CD4-positive, alpha-beta T cell (primary cell): ENCODE measurements around the gene HDAC4. TPM values are rescaled to one million over a fixed set of nuclear protein-coding genes. Genes with fewer than 3 reads are reported as not detected.

Source experiments
- ATAC-seq: fragments of 200-7000 bp; cut with Tn5 transposase; one replicate; pipeline ENCODE4 v1.10.0; 2022; ENCODE audit warnings: mild to moderate bottlenecking; ENCODE audit not compliant: poor library complexity
- CTCF ChIA-PET: fragments of 350-600 bp; sonication (Branson Sonifier 250); formaldehyde crosslinking; loops from one replicate; lab custom pipeline; 2021; ENCODE audit warnings: antibody characterized with exemption, inconsistent platforms; lab: Charles Lee
- POLR2A ChIA-PET: fragments of 350-600 bp; sonication (Branson Sonifier 250); formaldehyde crosslinking; loops from one replicate; lab custom pipeline; 2021; ENCODE audit warnings: antibody characterized with exemption, inconsistent platforms; lab: Charles Lee
- DNase-seq, 14 experiments: peaks; one replicate each; pipeline ENCODE4 v3.0.0-alpha.2; 2013 to 2020; ENCODE audit warnings: mixed read lengths in 2 of 14
- H3K27ac ChIP-seq, 2 donors: one replicate each; pipeline versions ENCODE4 v1.5.1 to v1.7.0; 2013; ENCODE audit warnings: low read length in 2 of 2, low read depth in 1 of 2, mild to moderate bottlenecking in 1 of 2
- H3K27me3 ChIP-seq, 2 experiments: 1 replicate in 1 of 2; 2 replicates in 1 of 2; pipeline versions ENCODE4 v1.6.1 to v1.7.0; 2013; ENCODE audit warnings: low read length in 2 of 2, control low read depth in 1 of 2, mild to moderate bottlenecking in 1 of 2, moderate library complexity in 1 of 2; ENCODE audit not compliant: insufficient read depth in 2 of 2, control insufficient read depth in 1 of 2
- H3K36me3 ChIP-seq: one replicate; pipeline ENCODE4 v1.6.1; 2013; ENCODE audit warnings: low read length, control low read depth; ENCODE audit not compliant: insufficient read depth
- H3K4me1 ChIP-seq: one replicate; pipeline ENCODE4 v1.6.1; 2013; ENCODE audit warnings: low read length, control low read depth; ENCODE audit not compliant: insufficient read depth
- H3K4me3 ChIP-seq: one replicate; pipeline ENCODE4 v1.5.1; 2013; ENCODE audit warnings: mild to moderate bottlenecking, low read length, moderate library complexity
- H3K9me3 ChIP-seq, 2 experiments: 1 replicate in 1 of 2; 2 replicates in 1 of 2; pipeline versions ENCODE4 v1.6.1 to v1.7.0; 2013; ENCODE audit warnings: low read length in 2 of 2, mild to moderate bottlenecking in 2 of 2, control low read depth in 1 of 2, moderate library complexity in 1 of 2; ENCODE audit not compliant: control insufficient read depth in 1 of 2, insufficient read depth in 1 of 2
- H3K27ac Mint-ChIP-seq: one replicate; pipeline ENCODE4 v1.8.0; 2020; ENCODE audit warnings: mixed read lengths
- H3K27me3 Mint-ChIP-seq: one replicate; pipeline ENCODE4 v1.8.0; 2021; ENCODE audit warnings: mixed read lengths
- H3K36me3 Mint-ChIP-seq: one replicate; pipeline ENCODE4 v1.8.0; 2021; ENCODE audit warnings: low read depth, mixed read lengths
- H3K4me1 Mint-ChIP-seq: one replicate; pipeline ENCODE4 v1.8.0; 2021; ENCODE audit warnings: low read depth, mixed read lengths
- H3K4me3 Mint-ChIP-seq: one replicate; pipeline ENCODE4 v1.8.0; 2020; ENCODE audit warnings: mild to moderate bottlenecking, mixed read lengths
- H3K9me3 Mint-ChIP-seq: one replicate; pipeline ENCODE4 v1.8.0; 2020; ENCODE audit warnings: mixed read lengths
- intact Hi-C, 2 experiments: fragments of 100-400 bp; cut with DNase I in 1 of 2; cut with micrococcal nuclease in 1 of 2; formaldehyde crosslinking; loops; one replicate each; pipeline versions ENCODE4 v1.15.1 to v1.9.0; 2023 to 2025; cut with DNase I, micrococcal nuclease
- total RNA-seq, 174 experiments: library from RNA in 2 of 174; stranded (reverse) in 2 of 174; gene quantifications; one replicate each; pipeline ENCODE4 v1.2.3 and lab custom pipeline; 2021 to 2026
- TF ChIP-seq, protein P1 (sequence below): fragments of 200-600 bp; IDR thresholded peaks from one replicate; pipeline ENCODE4 v1.8.0; 2022; ENCODE audit warnings: antibody characterized with exemption, mild to moderate bottlenecking

HDAC4 gene
- total RNA-seq, 2 experiments from 2014 or later: 45.3 to 49.2 TPM

DNA sequence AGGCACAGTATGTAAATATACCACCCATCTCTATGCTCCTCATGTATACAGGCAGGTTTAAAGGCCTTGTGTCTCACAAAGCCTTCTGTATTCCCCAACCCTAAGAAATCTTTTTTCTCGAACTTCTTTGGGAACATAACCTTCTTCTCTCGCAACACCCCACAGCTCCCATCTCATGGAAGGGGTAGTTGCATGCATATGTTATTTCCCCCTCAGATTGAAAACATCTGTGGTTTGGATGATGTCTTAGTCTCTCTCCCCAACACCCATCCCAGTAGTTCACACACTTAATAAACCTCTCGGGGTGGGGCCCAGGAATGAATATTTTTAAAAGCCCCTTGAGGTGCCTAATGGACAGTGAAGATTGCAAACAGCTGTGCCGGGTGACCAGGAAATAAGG lies 21.0 kb upstream of the HDAC4 start:
- no peak for ATAC-seq
- H3K4me1 Mint-ChIP-seq: no peaks in the 10 kb centered on the region
- no peak overlapping the region for H3K4me3 Mint-ChIP-seq
- H3K27ac Mint-ChIP-seq: no peak overlapping the region
- Histone ChIP-seq H3K9me3 (no peaks in the 10 kb centered on the region), H3K4me3 (no peak overlapping the region), H3K27me3 (peaks cover 0 to 3% of the 10 kb centered on the region in 2 experiments), H3K27ac (no peak overlapping the region), H3K4me1 (no peaks in the 10 kb centered on the region), H3K36me3 (no peaks in the 10 kb centered on the region)
- no peak for DNase-seq
- no peaks in the 10 kb centered on the region for H3K36me3 Mint-ChIP-seq
- H3K9me3 Mint-ChIP-seq: no peaks in the 10 kb centered on the region
- CTCF ChIA-PET: no interaction called here
- H3K27me3 Mint-ChIP-seq: peaks cover 5% of the 10 kb centered on the region
- intact Hi-C loops: no loop called here
- POLR2A ChIA-PET: interaction anchor here (0.5 kb wide), 1 partner anchor 376 kb away, joined by 4 read pairs; no protein-coding TSS in a partner anchor
- TF ChIP-seq, protein P1, sequence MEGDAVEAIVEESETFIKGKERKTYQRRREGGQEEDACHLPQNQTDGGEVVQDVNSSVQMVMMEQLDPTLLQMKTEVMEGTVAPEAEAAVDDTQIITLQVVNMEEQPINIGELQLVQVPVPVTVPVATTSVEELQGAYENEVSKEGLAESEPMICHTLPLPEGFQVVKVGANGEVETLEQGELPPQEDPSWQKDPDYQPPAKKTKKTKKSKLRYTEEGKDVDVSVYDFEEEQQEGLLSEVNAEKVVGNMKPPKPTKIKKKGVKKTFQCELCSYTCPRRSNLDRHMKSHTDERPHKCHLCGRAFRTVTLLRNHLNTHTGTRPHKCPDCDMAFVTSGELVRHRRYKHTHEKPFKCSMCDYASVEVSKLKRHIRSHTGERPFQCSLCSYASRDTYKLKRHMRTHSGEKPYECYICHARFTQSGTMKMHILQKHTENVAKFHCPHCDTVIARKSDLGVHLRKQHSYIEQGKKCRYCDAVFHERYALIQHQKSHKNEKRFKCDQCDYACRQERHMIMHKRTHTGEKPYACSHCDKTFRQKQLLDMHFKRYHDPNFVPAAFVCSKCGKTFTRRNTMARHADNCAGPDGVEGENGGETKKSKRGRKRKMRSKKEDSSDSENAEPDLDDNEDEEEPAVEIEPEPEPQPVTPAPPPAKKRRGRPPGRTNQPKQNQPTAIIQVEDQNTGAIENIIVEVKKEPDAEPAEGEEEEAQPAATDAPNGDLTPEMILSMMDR: no peak

DNA sequence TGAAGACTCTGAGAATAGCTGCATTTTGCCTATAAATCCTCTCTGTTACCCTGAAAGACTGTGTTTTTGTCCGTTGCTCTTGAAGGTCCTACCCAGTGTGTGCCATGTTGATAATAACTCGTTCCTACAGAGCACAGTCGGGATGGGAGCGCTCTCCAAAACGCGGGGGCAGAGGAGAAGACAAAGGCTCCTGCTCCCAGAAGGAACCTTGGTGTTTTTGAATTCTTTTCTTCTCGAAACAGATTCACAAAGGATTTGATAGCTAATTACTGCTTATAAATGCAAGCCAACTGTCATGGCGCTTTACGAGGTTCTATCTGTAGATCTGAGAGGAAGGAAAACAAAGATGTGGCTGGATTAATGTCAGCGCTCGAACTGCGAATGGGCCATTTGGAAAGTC lies 19.3 kb upstream of the HDAC4 start:
- Mint-ChIP-seq H3K27ac (no peak overlapping the region), H3K9me3 (no peaks in the 10 kb centered on the region), H3K36me3 (no peaks in the 10 kb centered on the region), H3K27me3 (peaks cover 5% of the 10 kb centered on the region), H3K4me1 (no peaks in the 10 kb centered on the region), H3K4me3 (no peak overlapping the region)
- ChIA-PET POLR2A (no interaction called here), CTCF (no interaction called here)
- no peak overlapping the region for H3K4me3 ChIP-seq
- H3K27me3 ChIP-seq: peaks cover 0 to 3% of the 10 kb centered on the region in 2 experiments
- TF ChIP-seq, protein P1: no peak
- DNase-seq (no peak), ATAC-seq (no peak)
- no peaks in the 10 kb centered on the region for H3K4me1 ChIP-seq
- intact Hi-C loops: no loop called here
- no peaks in the 10 kb centered on the region for H3K36me3 ChIP-seq
- no peaks in the 10 kb centered on the region for H3K9me3 ChIP-seq
- no peak overlapping the region for H3K27ac ChIP-seq

DNA sequence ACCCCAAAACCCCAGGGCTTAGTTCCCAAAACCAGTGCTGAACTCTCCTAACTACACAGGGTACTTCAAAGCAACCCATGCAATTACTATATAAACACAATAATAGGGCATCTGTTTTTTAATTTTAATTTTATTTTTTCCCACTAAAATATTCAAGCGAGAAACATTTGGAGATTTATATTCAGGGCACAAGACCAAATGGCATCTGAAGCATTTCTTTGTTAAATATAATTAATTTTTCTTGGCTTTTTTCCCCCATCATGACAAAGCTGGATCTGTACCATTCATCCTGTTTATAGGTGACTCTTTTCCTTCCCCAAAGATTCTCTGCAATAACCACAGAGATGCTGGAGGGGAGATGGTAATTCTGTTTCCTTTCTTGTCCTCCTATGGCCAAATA lies 18.1 kb upstream of the HDAC4 start:
- no peak overlapping the region for H3K27ac Mint-ChIP-seq
- H3K4me1 Mint-ChIP-seq: peaks cover 3% of the 10 kb centered on the region
- POLR2A ChIA-PET: interaction anchor here (0.7 kb wide), 1 partner anchor 53 kb away, joined by 3 read pairs; no protein-coding TSS in a partner anchor
- H3K4me3 ChIP-seq: no peak overlapping the region
- H3K4me1 ChIP-seq: no peaks in the 10 kb centered on the region
- no peak overlapping the region for H3K27ac ChIP-seq
- H3K27me3 ChIP-seq: peaks cover 0 to 3% of the 10 kb centered on the region in 2 experiments
- no peaks in the 10 kb centered on the region for H3K9me3 ChIP-seq
- H3K27me3 Mint-ChIP-seq: peaks cover 5% of the 10 kb centered on the region
- no peak overlapping the region for H3K4me3 Mint-ChIP-seq
- no peaks in the 10 kb centered on the region for H3K36me3 ChIP-seq
- TF ChIP-seq, protein P1: no peak
- DNase-seq: no peak
- intact Hi-C loops: no loop called here
- H3K36me3 Mint-ChIP-seq: no peaks in the 10 kb centered on the region
- CTCF ChIA-PET: no interaction called here
- no peak for ATAC-seq
- peaks cover 3% of the 10 kb centered on the region for H3K9me3 Mint-ChIP-seq
